Measurements from ENCODE around the gene GHRHR. TPM values are rescaled to one million over a fixed set of nuclear protein-coding genes. Genes with fewer than 3 reads are reported as not detected.
A peak's percentile ranks its signal among the peaks of the same experiment; 100 is the strongest.

The GHRHR gene
- total RNA-seq, 4 donors from 2014 or later, result not detected

GRCh38 chr7:31028006-31028405, 64.3 kb downstream of the GHRHR start:
- Histone ChIP-seq H3K27ac (replicated peaks in 1 of 4) (peak overlapping the region; percentile 28 to 70 (median 50)), H3K4me1 (peaks cover 3 to 19% (median 17%) of the 10 kb centered on the region in 4 donors), H3K27me3 (no peaks in the 10 kb centered on the region), H3K4me3 (no peak overlapping the region), H3K36me3 (no peaks in the 10 kb centered on the region), H3K9me3 (no peaks in the 10 kb centered on the region)
- WGBS, result 80% methylated on average over 5 of the region's 5 CpGs
- DNase-seq (ENCODE audit: extremely low spot score), result no peak
- no peak for TF ChIP-seq CTCF (IDR thresholded peaks at IDR 0.05)
- TF ChIP-seq POLR2A (IDR thresholded peaks at IDR 0.05; ENCODE audit: low read depth), result no peak
- intact Hi-C loops (cut with DNase I), result no loop called here

GRCh38 chr7:31028417-31028992, 64.8 kb downstream of the GHRHR start:
- H3K27ac ChIP-seq (replicated peaks in 1 of 4), result no peak overlapping the region
- WGBS, result 93% methylated on average over 5 of the region's 18 CpGs
- no peak for DNase-seq (ENCODE audit: extremely low spot score)
- H3K4me3 ChIP-seq, result no peak overlapping the region
- no peaks in the 10 kb centered on the region for H3K9me3 ChIP-seq
- peaks cover 3 to 19% (median 17%) of the 10 kb centered on the region in 4 donors for H3K4me1 ChIP-seq
- TF ChIP-seq POLR2A (IDR thresholded peaks at IDR 0.05; ENCODE audit: low read depth) (no peak), POLR2AphosphoS5 (IDR thresholded peaks at IDR 0.05) (no peak), EP300 (IDR thresholded peaks at IDR 0.05) (no peak), CTCF (IDR thresholded peaks at IDR 0.05) (no peak)
- no peaks in the 10 kb centered on the region for H3K36me3 ChIP-seq
- no peaks in the 10 kb centered on the region for H3K27me3 ChIP-seq
- intact Hi-C loops (cut with DNase I), result no loop called here

Other genes starting within 250 kb of the GHRHR start
- 100 to 1,000 TPM; 113 to 192 (median 174) TPM for gene INMT, start 211.8 kb upstream of the GHRHR start, total RNA-seq
- gene MINDY4, start 192.5 kb upstream of the GHRHR start, total RNA-seq, result 10 to 100 TPM in 3 of 4 donors, 1 to 10 TPM in 1; 8.4 to 31.1 (median 20.2) TPM
- 100 to 1,000 TPM; 362 to 578 (median 513) TPM for gene AQP1, start 52.1 kb upstream of the GHRHR start, total RNA-seq
- 10 to 100 TPM; 10.2 to 35.3 (median 25.7) TPM for gene ADCYAP1R1, start 88.4 kb downstream of the GHRHR start, total RNA-seq

All from esophagus muscularis mucosa (tissue), 4 donors.